KMS-11 (cell line): Measurements from ENCODE around the gene SPARCL1.

Source experiments
- H2AFZ ChIP-seq: fragments of 200-600 bp; sonication (generic); 2 replicates; pipeline ENCODE4 v1.6.1; 2016; ENCODE audit warnings: antibody characterized with exemption, mixed run types, low read depth
- H3K27ac ChIP-seq: fragments of 200-600 bp; sonication (generic); 2 replicates; pipeline ENCODE4 v1.6.1; 2016; ENCODE audit warnings: mild to moderate bottlenecking, mixed run types
- H3K27me3 ChIP-seq: fragments of 200-600 bp; sonication (generic); 2 replicates; pipeline ENCODE4 v1.6.1; 2017; ENCODE audit warnings: mild to moderate bottlenecking, low read depth, mixed run types, moderate library complexity; ENCODE audit not compliant: insufficient read depth
- H3K36me3 ChIP-seq: fragments of 200-600 bp; sonication (generic); 2 replicates; pipeline ENCODE4 v1.6.1; 2017; ENCODE audit warnings: mild to moderate bottlenecking, mixed run types; ENCODE audit not compliant: insufficient read depth
- H3K4me1 ChIP-seq: fragments of 200-600 bp; sonication (generic); 2 replicates; pipeline ENCODE4 v1.6.1; 2016; ENCODE audit warnings: mild to moderate bottlenecking, low read depth, mixed run types; ENCODE audit not compliant: poor library complexity, severe bottlenecking
- H3K4me2 ChIP-seq: fragments of 200-600 bp; sonication (generic); 2 replicates; pipeline ENCODE4 v1.7.0; 2016; ENCODE audit warnings: mild to moderate bottlenecking, mixed run types
- H3K4me3 ChIP-seq: fragments of 200-600 bp; sonication (generic); IDR thresholded peaks from 2 replicates; pipeline ENCODE4 v1.6.1; 2017; ENCODE audit warnings: low read depth, low read length, mixed read lengths; ENCODE audit not compliant: insufficient read depth
- H3K79me2 ChIP-seq: fragments of 200-600 bp; sonication (generic); 2 replicates; pipeline ENCODE4 v1.6.1; 2016; ENCODE audit warnings: low read depth, mixed run types; ENCODE audit not compliant: insufficient read depth
- H3K9ac ChIP-seq: fragments of 200-600 bp; sonication (generic); 2 replicates; pipeline ENCODE4 v1.6.1; 2016; ENCODE audit warnings: mild to moderate bottlenecking, mixed run types
- H4K20me1 ChIP-seq: fragments of 200-600 bp; sonication (generic); 2 replicates; pipeline ENCODE4 v1.6.1; 2016; ENCODE audit warnings: mild to moderate bottlenecking, mixed run types; ENCODE audit not compliant: insufficient read depth
- TF ChIP-seq, protein P1 (sequence below): fragments of 200-600 bp; sonication (generic); conservative IDR thresholded peaks from 2 replicates; pipeline ENCODE4 v1.6.1; 2017; ENCODE audit warnings: low read depth, mild to moderate bottlenecking, antibody characterized with exemption, low read length, moderate library complexity, mixed read lengths

SPARCL1 gene

DNA sequence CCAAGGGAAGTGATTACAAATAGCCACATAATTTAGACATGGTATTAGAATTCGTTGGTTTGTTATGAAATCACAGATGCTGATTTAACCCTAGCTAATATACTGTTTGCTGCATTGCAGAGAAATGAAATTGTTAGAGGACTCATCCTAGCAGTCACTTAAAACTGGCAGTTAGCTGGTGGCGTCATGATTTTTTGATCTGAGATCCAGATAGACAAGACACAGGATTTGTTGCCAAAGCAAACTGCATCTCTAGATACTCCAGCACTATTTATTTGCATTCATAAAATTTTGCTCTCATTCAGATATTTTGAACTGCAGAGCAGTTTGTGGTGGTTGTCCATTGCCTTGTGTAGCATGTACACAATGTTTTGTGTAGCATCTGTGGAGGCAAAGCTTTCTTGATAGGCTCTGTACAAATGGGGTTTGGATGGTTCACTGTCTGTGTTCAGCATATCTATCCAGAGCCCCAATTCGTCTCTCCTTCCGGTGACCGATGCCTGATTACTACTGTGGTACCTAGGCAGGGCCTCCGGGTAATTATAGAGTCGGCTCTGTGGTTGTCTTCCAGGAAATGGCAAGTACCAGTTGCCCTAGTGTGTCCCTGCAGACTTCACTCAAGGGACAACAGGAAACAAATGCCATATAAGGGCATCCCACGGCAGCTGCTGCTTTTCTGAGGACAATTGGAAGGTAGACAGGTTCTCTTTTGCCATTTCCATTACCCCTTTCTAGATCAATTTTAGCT lies 30.1 kb upstream of the SPARCL1 start:
- H3K27me3 ChIP-seq, result no peaks in the 10 kb centered on the region
- peaks cover 15% of the 10 kb centered on the region for H3K4me1 ChIP-seq
- H3K79me2 ChIP-seq, result no peaks in the 10 kb centered on the region
- H3K9ac ChIP-seq, result no peak overlapping the region
- no peak overlapping the region for H3K27ac ChIP-seq
- peak overlapping the region; percentile 45; the same call in 1 of the 2 replicates for H2AFZ ChIP-seq
- no peaks in the 10 kb centered on the region for H3K36me3 ChIP-seq
- H3K4me2 ChIP-seq, result peak overlapping the region; percentile 22; the same call in 1 of the 2 replicates
- H4K20me1 ChIP-seq, result no peaks in the 10 kb centered on the region
- H3K4me3 ChIP-seq, result no peak overlapping the region
- TF ChIP-seq, protein P1, sequence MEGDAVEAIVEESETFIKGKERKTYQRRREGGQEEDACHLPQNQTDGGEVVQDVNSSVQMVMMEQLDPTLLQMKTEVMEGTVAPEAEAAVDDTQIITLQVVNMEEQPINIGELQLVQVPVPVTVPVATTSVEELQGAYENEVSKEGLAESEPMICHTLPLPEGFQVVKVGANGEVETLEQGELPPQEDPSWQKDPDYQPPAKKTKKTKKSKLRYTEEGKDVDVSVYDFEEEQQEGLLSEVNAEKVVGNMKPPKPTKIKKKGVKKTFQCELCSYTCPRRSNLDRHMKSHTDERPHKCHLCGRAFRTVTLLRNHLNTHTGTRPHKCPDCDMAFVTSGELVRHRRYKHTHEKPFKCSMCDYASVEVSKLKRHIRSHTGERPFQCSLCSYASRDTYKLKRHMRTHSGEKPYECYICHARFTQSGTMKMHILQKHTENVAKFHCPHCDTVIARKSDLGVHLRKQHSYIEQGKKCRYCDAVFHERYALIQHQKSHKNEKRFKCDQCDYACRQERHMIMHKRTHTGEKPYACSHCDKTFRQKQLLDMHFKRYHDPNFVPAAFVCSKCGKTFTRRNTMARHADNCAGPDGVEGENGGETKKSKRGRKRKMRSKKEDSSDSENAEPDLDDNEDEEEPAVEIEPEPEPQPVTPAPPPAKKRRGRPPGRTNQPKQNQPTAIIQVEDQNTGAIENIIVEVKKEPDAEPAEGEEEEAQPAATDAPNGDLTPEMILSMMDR, result no peak

DNA sequence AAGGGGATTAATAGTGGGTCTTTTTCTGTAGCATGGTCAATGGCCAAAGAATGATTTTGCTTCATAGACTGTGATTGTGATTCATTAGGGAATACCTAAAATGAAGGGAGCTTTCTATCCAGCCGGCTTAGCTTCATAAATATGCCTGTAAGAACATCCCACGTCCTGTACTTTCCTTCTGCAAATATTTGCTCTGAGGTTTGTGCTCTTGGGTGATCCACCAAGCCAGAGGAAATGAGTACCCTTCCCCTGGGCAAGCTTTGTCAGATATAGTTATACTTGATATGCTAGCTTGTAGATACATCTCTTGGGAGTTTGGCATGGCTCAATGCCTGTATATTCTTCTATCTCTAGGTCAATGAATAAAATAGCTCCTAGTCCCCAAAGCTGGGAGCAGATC lies 28.2 kb upstream of the SPARCL1 start:
- Histone ChIP-seq H3K27ac (no peak overlapping the region), H2AFZ (no peak overlapping the region)

DNA sequence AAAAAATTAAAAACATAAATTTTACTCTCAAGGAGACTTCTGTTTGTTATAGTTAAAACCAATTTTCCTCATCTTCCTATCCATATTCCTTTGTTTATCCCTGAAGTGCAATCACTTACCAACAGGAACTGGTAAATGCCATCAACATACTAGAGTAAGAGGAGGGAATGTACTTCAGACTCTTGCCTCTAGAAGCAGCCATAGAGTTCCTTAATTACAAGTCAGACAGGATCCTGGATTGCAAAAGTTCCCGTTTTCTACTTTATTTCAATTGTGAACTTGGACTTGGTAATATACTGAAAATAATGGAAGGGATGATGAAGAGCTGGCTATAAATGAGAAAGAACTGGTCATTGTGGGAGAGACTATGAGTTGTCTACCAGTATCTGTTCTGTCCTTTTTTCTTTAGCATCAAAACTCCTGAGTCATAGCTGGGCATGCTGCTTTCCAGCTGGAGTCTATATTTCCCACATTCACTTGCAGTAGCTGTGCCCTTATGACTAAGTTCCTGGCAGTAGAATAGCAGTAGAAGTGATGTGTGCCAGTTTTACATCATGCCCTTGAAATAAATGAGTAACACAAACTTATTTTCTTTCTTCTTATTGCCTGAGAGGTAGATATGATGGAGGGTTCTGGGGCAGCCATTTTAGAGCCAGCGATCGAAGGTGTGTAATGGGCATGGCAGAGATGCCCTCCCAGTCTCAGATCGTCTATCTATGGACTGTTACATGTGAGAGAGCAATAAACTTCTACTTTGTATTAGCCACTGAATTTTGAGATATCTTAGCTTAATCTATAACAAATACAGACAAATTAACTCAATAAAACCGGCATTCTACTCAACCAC lies 26.8 kb upstream of the SPARCL1 start:
- H3K9ac ChIP-seq, result no peak overlapping the region
- no peak overlapping the region for H3K27ac ChIP-seq

More for the DNA sequence above, 28.2 kb upstream of the SPARCL1 start:
- Histone ChIP-seq H3K4me1 (peaks cover 15% of the 10 kb centered on the region), H3K79me2 (no peaks in the 10 kb centered on the region), H3K4me2 (no peak overlapping the region), H3K27me3 (no peaks in the 10 kb centered on the region), H3K9ac (no peak overlapping the region), H3K36me3 (no peaks in the 10 kb centered on the region), H4K20me1 (no peaks in the 10 kb centered on the region), H3K4me3 (no peak overlapping the region)
- TF ChIP-seq, protein P1, result no peak

DNA sequence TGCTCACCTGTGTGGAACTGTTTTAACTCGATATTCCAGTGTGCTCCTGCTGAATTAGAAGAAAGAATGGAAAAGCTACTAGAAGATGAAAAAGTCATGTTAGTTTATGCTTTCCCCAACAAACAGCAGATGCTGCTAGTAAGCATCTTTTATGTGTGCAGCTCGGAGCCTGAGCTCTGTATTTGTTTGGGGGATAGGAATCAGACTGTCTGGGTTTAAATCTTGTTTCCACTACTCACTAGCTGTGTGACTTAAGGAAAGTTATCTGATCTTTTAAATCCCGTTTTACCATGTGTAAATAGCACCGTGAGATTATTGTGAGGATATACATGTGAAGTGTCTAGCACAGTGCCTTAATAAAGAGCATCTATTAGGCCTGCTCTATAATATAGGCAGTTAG lies 24.0 kb upstream of the SPARCL1 start:
- no peak overlapping the region for H2AFZ ChIP-seq
- H3K4me2 ChIP-seq, result no peak overlapping the region
- no peak overlapping the region for H3K4me3 ChIP-seq
- H4K20me1 ChIP-seq, result no peaks in the 10 kb centered on the region
- H3K36me3 ChIP-seq, result no peaks in the 10 kb centered on the region
- TF ChIP-seq, protein P1, result no peak
- H3K9ac ChIP-seq, result no peak overlapping the region
- no peaks in the 10 kb centered on the region for H3K4me1 ChIP-seq
- H3K79me2 ChIP-seq, result no peaks in the 10 kb centered on the region
- no peaks in the 10 kb centered on the region for H3K27me3 ChIP-seq
- H3K27ac ChIP-seq, result no peak overlapping the region

More for the DNA sequence above, 26.8 kb upstream of the SPARCL1 start:
- no peaks in the 10 kb centered on the region for H3K36me3 ChIP-seq
- peaks cover 15% of the 10 kb centered on the region for H3K4me1 ChIP-seq
- TF ChIP-seq, protein P1, result no peak
- H2AFZ ChIP-seq, result no peak overlapping the region
- H3K79me2 ChIP-seq, result no peaks in the 10 kb centered on the region
- H3K4me2 ChIP-seq, result no peak overlapping the region
- no peaks in the 10 kb centered on the region for H3K27me3 ChIP-seq
- H4K20me1 ChIP-seq, result no peaks in the 10 kb centered on the region
- H3K4me3 ChIP-seq, result no peak overlapping the region
